Measurements from ENCODE around the gene NLRP12.

DNA sequence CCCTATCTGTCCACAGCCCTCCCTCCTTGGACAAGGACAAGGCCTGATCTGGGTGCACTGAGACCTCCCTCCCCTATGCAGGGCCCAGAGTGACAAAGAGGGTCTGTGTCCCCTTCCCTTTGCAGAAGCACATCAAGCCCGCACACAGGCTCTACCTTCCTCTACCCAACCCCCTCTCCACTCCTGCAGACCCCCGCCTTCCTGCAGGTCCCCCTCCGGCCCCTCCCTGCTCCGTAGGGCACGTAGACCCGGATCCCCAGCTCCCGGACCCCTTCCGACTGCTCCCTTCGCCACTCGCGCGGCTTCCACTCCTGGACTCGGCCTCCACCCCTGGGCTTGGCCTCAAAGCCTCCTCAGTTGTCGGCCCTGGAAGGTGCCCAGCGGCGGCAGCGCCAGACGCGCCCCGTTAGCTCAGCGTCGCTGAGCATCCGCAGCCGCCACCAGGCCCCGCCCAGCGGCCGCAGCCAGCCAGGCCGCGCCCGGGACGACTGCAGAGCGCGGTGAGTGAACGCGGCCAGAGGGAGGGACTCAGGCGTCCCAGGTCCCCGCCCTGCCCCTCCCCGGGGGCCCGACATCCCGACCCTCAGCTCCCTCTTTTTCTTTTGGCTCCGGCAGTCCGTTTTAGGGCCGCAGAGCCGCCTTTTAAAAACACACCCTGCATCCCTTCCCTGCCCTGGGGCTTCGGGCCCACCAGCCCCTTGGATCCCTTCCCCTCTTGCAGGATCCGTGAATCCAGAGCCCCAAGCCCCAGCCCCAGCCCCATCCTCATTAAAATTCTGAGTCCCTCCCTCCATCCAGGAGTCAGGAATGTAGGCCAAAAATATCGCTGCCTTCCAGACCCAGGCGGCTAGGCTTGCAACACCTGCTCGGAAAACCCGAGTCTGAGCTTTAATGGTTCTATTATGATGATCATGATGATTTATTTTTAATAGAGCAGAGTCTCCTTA, 42.1 kb upstream of the NLRP12 start:
- TF ChIP-seq EZH2phosphoT487 (IDR thresholded peaks at IDR 0.05) (no peak), EZH2 (IDR thresholded peaks at IDR 0.05) (no peak)
